Effector memory CD4-positive, alpha-beta T cell (primary cell): ENCODE results near the gene PSD2.

Experiments
- DNase-seq, 3 donors: peaks; one replicate each; pipeline ENCODE4 v3.0.0-alpha.2; 2020
- H3K27ac ChIP-seq: 2 replicates; pipeline ENCODE4 v1.7.0; 2013; ENCODE audit warnings: mild to moderate bottlenecking, low read length, moderate library complexity; ENCODE audit not compliant: insufficient read depth, poor library complexity, severe bottlenecking
- H3K27me3 ChIP-seq: replicated peaks from 2 replicates; pipeline ENCODE4 v1.7.0; 2013; ENCODE audit warnings: mild to moderate bottlenecking, low read length; ENCODE audit not compliant: insufficient read depth, control insufficient read depth, poor library complexity, severe bottlenecking
- H3K36me3 ChIP-seq: 2 replicates; pipeline ENCODE4 v1.7.0; 2013; ENCODE audit warnings: mild to moderate bottlenecking, low read length, moderate library complexity; ENCODE audit not compliant: control insufficient read depth, insufficient read depth
- H3K4me1 ChIP-seq: 2 replicates; pipeline ENCODE4 v1.7.0; 2013; ENCODE audit warnings: low read length, mild to moderate bottlenecking; ENCODE audit not compliant: control insufficient read depth, insufficient read depth, poor library complexity, severe bottlenecking
- H3K4me3 ChIP-seq: 2 replicates; pipeline ENCODE4 v1.7.0; 2013; ENCODE audit warnings: low read length, low read depth, mild to moderate bottlenecking; ENCODE audit not compliant: insufficient read depth, poor library complexity, severe bottlenecking
- H3K9me3 ChIP-seq: 2 replicates; pipeline ENCODE4 v1.7.0; 2013; ENCODE audit warnings: mild to moderate bottlenecking, low read length, moderate library complexity; ENCODE audit not compliant: control insufficient read depth

PSD2 gene

GRCh38 chr5:139877129-139877597, 81.6 kb downstream of the PSD2 start:
- H3K9me3 ChIP-seq: no peaks in the 10 kb centered on the region
- H3K4me1 ChIP-seq: no peaks in the 10 kb centered on the region
- H3K4me3 ChIP-seq: no peak overlapping the region
- no peaks in the 10 kb centered on the region for H3K36me3 ChIP-seq
- no peak overlapping the region for H3K27ac ChIP-seq
- no peak for DNase-seq
- H3K27me3 ChIP-seq: no peaks in the 10 kb centered on the region

GRCh38 chr5:139878093-139878492, 82.5 kb downstream of the PSD2 start:
- Histone ChIP-seq H3K4me1 (no peaks in the 10 kb centered on the region), H3K27me3 (no peaks in the 10 kb centered on the region), H3K9me3 (no peaks in the 10 kb centered on the region), H3K4me3 (no peak overlapping the region), H3K27ac (no peak overlapping the region), H3K36me3 (no peaks in the 10 kb centered on the region)
- DNase-seq: no peak

GRCh38 chr5:139880416-139881142, 85.0 kb downstream of the PSD2 start:
- no peak overlapping the region for H3K27ac ChIP-seq
- no peak for DNase-seq
- H3K4me3 ChIP-seq: no peak overlapping the region
- no peaks in the 10 kb centered on the region for H3K36me3 ChIP-seq
- no peaks in the 10 kb centered on the region for H3K9me3 ChIP-seq
- no peaks in the 10 kb centered on the region for H3K27me3 ChIP-seq
- H3K4me1 ChIP-seq: no peaks in the 10 kb centered on the region

GRCh38 chr5:139881143-139881733, 85.6 kb downstream of the PSD2 start:
- H3K27me3 ChIP-seq: no peaks in the 10 kb centered on the region
- no peaks in the 10 kb centered on the region for H3K4me1 ChIP-seq
- H3K27ac ChIP-seq: no peak overlapping the region
- H3K36me3 ChIP-seq: no peaks in the 10 kb centered on the region
- no peak for DNase-seq
- no peaks in the 10 kb centered on the region for H3K9me3 ChIP-seq
- no peak overlapping the region for H3K4me3 ChIP-seq

- H3K27ac ChIP-seq: no peak overlapping the region
- H3K27me3 ChIP-seq: no peaks in the 10 kb centered on the region
- DNase-seq: no peak
Observed at GRCh38 chr5:139882316-139882715, 86.7 kb downstream of the PSD2 start.

GRCh38 chr5:139882961-139883539, 87.4 kb downstream of the PSD2 start:
- Histone ChIP-seq H3K4me1 (no peaks in the 10 kb centered on the region), H3K4me3 (no peak overlapping the region), H3K27ac (no peak overlapping the region), H3K27me3 (no peaks in the 10 kb centered on the region), H3K9me3 (no peaks in the 10 kb centered on the region), H3K36me3 (no peaks in the 10 kb centered on the region)
- DNase-seq: no peak

More at GRCh38 chr5:139882316-139882715, 86.7 kb downstream of the PSD2 start:
- Histone ChIP-seq H3K4me1 (no peaks in the 10 kb centered on the region), H3K9me3 (no peaks in the 10 kb centered on the region), H3K36me3 (no peaks in the 10 kb centered on the region), H3K4me3 (no peak overlapping the region)

- Histone ChIP-seq H3K27me3 (no peaks in the 10 kb centered on the region), H3K4me1 (no peaks in the 10 kb centered on the region), H3K9me3 (no peaks in the 10 kb centered on the region), H3K4me3 (no peak overlapping the region), H3K36me3 (no peaks in the 10 kb centered on the region), H3K27ac (no peak overlapping the region)
- DNase-seq: no peak
Observed at GRCh38 chr5:139884144-139884543, 88.5 kb downstream of the PSD2 start.

- H3K4me3 ChIP-seq: no peak overlapping the region
- H3K4me1 ChIP-seq: no peaks in the 10 kb centered on the region
- H3K27ac ChIP-seq: no peak overlapping the region
- no peaks in the 10 kb centered on the region for H3K36me3 ChIP-seq
- no peaks in the 10 kb centered on the region for H3K27me3 ChIP-seq
- no peaks in the 10 kb centered on the region for H3K9me3 ChIP-seq
- DNase-seq: no peak
Observed at GRCh38 chr5:139884734-139885133, 89.1 kb downstream of the PSD2 start.

GRCh38 chr5:139885172-139885856, 89.7 kb downstream of the PSD2 start:
- H3K4me3 ChIP-seq: no peak overlapping the region
- H3K27ac ChIP-seq: no peak overlapping the region
- H3K27me3 ChIP-seq: no peaks in the 10 kb centered on the region
- DNase-seq: no peak
- no peaks in the 10 kb centered on the region for H3K4me1 ChIP-seq
- H3K9me3 ChIP-seq: no peaks in the 10 kb centered on the region
- no peaks in the 10 kb centered on the region for H3K36me3 ChIP-seq

- H3K27me3 ChIP-seq: no peaks in the 10 kb centered on the region
- no peak overlapping the region for H3K4me3 ChIP-seq
- DNase-seq: no peak
- H3K27ac ChIP-seq: no peak overlapping the region
- H3K9me3 ChIP-seq: no peaks in the 10 kb centered on the region
- H3K36me3 ChIP-seq: no peaks in the 10 kb centered on the region
- H3K4me1 ChIP-seq: no peaks in the 10 kb centered on the region
Observed at GRCh38 chr5:139885857-139886208, 90.2 kb downstream of the PSD2 start.
